DMS79 (cell line): ENCODE results near the gene KCNF1.

Experiments used
- DNase-seq: peaks from one replicate; lab custom pipeline; 2025; lab: John Stamatoyannopoulos, UW

Gene KCNF1

DNA sequence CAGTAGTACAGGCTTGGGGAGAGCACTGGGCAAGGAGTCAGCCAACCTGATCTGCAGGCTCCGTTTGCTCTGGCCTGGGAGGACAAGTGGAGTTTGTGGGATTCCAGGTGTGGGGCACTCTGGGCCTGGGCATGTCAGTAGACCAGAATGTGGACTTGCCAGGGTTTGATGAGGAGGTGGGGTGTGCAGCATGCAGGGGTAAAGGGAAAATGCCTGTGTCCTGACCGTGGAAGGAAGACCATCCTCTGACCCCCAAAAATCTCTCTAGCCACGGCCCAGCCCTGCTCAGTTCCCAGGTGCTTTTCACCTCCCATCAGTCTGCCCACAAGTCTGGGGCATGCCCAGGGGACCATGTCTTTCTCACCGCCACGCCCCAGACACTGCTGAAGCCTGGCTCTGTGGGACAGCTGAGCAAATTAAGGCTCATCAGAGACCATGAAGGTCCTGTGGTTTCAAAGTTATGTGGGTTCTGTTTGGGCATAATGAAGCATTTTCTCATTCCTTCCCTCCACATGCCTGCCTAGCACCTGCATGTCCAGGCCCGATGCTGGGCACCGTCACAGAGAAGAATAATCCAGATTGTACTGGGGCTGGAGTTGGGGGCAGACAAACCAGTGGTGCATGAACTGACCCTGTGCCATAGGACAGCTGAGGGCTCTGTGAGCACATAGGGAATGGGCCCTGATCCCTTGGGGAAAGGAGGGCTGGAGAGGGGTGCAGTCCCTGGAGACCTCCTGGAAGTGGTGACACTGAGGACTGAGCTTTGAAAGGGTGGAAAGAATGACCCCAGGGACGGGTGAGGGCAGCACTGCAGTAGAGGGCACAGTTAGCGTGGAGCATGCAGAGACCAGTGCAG, 6.5 kb upstream of the KCNF1 start:
- no peak for DNase-seq

DNA sequence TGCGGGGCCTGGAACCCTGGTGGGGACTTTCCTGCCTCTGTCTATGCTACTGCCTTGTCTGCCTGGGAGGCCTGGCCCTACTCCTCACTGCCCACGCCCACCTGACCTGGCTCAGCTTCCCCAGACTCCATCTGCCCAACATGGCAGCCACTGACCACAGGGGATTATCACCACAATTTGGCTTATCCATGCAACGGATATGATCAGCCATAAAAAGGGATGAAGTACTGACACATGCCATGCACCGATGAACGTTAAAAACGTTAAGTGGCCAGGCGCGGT, 5.9 kb upstream of the KCNF1 start:
- no peak for DNase-seq

DNA sequence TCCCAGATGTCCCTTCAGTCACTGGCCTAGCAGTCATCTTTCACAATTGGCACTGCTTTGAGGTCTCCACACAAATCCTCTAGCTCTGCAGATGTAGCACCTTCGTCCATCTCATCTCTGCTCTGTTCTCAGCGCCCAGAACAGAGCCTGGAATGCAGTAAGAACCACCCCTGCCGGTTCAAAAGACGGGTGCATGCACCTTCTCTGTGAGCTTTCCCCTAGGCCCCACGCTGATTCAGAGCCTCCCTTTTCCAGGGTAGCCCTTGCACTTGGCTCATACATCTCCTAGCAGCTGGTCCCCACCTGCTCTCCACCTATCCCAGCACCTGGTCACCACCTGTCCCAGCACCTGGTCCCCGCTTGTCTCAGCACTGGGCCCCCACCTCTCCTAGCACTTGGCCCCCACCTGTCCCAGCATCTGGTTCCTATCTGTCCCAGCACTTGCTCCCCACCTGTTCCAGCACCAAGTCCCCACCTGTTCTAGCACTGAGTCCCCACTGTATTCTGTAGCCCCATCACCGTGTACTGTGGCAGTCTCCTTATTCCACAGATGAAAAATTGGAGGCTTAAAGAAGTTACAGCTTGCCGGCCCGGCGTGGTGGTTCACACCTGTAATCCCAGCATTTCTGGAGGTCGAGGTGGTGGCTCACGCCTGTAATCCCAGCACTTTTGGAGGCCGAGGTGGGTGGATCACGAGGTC, 4.7 kb upstream of the KCNF1 start:
- no peak for DNase-seq

DNA sequence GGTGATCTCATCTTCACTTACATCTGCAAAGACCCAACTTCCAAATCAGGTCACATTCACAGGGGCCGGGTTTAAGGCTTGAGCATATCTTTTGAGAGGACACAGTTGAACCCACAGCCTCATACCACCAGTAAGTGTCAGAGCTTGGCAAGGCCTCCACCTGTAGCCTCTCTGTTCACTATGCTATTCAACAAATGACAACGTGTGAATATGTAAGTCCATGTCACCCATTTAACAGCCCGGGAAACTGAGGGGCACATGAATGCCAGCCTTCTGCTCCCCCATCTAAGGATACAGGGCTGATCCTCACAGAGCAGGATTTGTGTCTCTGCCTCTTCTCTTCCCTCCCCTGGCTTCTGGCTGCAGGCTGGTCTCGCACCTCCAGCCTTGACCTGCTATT, 3.5 kb upstream of the KCNF1 start:
- no peak for DNase-seq

DNA sequence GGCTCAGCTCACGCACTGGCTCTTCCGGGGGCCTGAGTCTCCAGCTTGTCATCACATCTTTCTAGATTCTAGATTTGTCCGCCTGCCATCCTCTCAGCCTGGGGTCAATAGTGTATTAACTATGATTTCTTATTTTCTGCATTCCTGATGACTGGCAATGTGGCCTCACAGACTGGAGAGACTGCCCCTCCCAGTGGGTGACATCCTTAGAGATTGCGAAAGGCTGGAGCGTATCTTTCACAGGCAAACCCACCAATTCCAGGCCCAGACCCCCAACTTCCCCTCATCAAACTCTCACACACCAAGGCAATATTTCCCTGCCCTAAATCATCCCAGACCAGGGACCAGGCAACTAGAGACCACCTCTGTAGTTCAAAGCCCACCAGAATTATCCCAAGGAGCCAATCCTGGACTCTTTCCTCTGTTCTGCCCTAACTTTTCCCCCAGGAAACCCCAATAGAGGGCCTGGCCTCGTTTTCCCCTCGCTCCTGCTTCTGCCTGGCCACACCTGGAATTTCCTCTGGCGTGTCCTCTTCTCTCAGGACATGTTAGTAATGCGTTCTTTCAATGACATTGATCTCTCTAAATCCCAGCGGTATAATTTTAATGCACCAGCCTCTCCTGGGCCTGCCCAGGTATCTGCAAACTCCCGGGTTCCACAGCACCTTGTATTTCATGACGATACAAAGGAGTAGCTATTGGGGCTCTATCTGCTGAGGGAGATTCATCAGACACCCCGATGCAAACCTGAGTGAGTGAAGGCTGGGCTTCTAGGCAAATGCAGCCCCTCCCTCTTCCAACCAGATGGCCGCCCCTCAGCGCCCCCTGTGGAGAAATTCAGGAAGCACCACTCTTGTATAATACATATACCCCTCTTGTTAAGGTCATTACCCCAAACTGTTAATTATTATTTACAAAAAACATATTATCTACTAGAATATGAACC, 2.4 kb upstream of the KCNF1 start:
- no peak for DNase-seq

DNA sequence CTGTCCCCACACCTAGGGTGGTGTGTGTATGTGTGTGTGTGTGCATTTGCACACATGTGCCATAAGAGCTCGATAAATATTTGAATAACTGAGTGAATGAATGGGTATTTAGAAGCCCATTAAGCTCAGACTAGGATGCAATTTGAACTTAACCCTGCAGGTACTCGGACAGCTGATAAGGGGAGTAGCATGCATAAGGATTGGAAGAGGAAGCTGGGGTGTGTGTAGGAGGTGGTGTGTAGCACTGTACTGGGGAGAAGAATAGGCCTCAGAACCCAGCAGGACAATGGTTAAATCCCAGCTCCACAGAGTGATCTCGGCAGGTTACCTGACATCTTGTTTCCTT, 1.8 kb upstream of the KCNF1 start:
- no peak for DNase-seq

DNA sequence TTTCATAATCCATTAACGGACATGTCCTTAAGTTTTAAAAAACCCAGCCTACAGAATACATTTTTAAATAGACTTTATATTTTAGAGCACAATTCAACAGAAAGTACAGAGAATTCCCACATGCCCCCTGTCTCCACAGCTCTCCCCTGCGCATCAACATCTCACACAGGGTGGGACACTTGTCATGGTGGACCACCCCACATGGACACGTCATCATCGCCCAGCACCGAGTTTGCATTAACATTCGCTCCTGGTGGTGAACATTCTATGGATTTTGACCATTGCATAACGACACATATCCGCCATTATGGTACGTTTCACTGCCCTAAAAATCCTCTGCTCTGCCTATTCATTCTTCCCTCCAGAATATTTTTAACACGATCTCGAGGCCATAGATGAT, 1.1 kb upstream of the KCNF1 start:
- DNase-seq: no peak

DNA sequence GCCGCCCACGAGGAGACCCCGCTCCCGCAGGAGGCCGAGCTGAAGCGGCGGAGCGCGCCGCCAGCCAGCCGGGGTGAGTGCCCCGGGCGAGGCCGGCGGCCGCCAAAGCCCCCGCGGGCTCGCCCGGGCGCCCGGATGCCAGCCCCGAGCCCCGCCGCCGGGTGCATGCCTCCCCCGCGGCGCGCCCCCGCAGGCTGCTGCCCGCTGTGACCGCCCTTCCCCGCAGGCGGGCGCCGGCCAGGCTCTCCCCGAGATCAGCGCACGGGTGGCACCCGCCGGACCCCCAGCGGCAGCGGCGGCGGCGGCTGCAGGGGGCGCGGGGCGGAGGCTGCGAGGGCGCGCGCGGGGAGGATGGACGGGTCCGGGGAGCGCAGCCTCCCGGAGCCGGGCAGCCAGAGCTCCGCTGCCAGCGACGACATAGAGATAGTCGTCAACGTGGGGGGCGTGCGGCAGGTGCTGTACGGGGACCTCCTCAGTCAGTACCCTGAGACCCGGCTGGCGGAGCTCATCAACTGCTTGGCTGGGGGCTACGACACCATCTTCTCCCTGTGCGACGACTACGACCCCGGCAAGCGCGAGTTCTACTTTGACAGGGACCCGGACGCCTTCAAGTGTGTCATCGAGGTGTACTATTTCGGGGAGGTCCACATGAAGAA, 470 bp downstream of the KCNF1 start:
- DNase-seq: no peak

DNA sequence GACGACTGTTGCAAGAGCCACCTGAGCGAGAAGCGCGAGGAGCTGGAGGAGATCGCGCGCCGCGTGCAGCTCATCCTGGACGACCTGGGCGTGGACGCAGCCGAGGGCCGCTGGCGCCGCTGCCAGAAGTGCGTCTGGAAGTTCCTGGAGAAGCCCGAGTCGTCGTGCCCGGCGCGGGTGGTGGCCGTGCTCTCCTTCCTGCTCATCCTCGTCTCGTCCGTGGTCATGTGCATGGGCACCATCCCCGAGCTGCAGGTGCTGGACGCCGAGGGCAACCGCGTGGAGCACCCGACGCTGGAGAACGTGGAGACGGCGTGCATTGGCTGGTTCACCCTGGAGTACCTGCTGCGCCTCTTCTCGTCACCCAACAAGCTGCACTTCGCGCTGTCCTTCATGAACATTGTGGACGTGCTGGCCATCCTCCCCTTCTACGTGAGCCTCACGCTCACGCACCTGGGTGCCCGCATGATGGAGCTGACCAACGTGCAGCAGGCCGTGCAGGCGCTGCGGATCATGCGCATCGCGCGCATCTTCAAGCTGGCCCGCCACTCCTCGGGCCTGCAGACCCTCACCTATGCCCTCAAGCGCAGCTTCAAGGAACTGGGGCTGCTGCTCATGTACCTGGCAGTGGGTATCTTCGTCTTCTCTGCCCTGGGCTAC, 1.2 kb downstream of the KCNF1 start:
- DNase-seq: no peak

DNA sequence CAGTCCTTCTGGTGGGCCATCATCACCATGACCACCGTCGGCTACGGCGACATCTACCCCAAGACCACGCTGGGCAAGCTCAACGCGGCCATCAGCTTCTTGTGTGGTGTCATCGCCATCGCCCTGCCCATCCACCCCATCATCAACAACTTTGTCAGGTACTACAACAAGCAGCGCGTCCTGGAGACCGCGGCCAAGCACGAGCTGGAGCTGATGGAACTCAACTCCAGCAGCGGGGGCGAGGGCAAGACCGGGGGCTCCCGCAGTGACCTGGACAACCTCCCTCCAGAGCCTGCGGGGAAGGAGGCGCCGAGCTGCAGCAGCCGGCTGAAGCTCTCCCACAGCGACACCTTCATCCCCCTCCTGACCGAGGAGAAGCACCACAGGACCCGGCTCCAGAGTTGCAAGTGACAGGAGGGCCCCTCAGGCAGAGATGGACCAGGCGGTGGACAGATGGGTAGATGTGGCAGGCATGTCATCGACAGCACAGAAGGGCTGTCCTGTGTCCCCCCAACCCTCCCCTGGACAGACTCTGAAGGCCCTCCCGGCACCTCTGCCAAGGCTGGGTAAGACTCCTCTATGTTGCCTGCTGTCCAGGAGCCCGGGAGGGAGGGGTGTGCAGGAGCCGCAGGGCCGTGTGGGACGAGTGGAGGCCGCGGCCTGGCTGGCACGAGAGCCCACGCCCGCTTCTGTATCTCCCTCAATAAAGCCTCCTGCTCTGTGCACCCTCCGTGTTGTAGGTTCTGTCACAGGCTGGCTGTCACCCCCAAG, 2.0 kb downstream of the KCNF1 start:
- DNase-seq: no peak

DNA sequence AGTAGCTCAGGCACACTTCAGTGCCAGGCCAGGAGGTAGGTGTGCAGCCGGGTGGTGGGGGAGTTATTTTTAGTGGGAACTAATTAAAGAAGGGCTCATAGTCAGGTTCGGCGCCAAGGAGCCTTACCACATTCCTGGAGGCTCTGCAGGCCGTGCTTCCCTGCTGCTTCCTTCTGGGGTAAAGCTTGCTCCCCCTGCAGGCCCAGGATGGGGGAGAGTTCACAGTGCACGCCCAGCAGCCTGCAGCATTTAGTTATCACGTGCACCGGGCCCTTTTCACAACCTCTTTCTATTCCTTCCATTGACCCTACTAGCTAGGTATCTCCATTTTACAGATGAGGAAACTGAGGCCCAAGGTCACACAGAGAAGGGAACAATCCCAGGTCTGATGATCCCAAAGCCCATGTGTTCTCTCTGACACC, 2.5 kb downstream of the KCNF1 start:
- DNase-seq: no peak

DNA sequence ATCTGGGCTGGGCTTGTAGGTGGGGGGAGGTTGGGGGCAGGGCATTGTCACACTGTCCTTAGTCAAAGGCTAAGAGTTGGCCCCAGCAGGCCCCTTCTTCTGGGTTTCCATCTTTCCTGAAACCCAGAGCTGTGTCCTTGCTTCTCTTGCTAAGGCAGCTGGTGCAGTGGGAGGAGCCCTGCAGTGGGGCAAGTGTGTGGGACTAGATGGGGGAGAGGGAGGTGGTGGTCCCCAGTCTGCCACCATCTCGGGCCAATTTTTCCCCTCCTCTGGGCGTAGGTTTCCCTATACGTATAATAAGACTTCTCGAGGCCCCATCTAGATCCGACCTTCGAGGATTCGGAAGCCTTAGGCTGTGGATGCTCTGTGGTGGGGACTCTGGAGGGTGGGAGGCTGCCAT, 3.5 kb downstream of the KCNF1 start:
- no peak for DNase-seq

DNA sequence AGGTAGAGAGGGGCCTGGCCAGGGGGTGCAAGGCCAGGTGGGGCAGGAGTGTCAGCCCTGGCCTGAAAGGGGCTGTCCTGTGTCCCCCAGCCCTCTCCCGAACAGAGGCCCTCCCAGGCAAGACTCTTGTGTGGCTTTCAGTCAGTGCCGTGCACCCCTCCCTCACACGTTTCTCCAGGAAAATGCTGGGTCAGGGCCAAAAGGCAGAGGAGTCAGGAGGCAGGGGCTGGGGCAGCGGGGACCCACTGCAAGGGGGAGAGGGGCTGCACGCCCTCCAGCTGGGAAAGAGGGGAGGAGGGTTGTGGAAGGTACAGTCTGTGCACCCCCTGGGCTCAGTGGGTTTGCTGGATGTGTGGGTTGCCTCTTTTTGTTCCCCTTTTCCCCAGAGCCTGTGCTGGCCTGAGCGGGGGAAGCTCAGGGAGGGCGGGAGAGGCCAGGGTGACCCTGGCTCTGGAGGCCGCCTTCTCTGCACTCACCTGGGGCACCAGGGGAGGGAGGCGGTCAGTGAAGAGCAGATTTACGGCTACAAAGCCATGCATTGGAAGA, 4.1 kb downstream of the KCNF1 start:
- DNase-seq: no peak

DNA sequence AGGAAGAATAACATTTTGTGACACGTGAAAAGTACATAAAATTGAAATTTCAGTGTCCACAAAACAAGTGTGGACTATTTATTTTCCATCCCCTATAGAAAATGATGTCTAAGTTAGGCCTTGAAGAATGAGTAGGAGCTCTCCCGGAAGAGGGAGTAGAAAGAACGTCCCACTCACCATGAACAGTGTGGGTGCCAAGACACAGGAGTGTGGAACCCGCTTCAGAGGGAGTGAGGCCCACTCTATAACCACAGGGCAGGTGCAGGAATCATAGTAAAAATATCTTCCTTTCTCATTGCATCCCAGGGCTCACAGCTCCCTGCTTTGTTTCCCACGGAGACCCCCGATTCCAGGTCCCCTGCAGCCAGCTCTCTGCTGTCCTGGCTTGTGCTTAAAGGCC, 5.2 kb downstream of the KCNF1 start:
- DNase-seq: no peak

DNA sequence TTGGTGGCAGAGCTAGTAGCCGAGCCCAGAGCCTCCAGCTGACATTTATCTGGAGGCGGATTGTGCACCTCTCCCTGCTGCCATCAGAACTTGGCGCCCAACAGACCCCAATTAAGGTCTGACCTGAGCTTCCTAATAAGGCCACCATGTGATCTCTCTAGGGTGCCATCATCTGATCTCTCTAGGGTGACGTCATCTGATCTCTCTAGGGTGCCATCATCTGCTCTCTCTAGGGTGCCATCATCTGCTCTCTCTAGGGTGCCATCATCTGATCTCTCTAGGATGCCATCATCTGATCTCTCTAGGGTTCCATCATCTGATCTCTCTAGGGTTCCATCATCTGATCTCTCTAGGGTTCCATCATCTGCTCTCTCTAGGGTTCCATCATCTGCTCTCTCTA, 6.2 kb downstream of the KCNF1 start:
- no peak for DNase-seq

DNA sequence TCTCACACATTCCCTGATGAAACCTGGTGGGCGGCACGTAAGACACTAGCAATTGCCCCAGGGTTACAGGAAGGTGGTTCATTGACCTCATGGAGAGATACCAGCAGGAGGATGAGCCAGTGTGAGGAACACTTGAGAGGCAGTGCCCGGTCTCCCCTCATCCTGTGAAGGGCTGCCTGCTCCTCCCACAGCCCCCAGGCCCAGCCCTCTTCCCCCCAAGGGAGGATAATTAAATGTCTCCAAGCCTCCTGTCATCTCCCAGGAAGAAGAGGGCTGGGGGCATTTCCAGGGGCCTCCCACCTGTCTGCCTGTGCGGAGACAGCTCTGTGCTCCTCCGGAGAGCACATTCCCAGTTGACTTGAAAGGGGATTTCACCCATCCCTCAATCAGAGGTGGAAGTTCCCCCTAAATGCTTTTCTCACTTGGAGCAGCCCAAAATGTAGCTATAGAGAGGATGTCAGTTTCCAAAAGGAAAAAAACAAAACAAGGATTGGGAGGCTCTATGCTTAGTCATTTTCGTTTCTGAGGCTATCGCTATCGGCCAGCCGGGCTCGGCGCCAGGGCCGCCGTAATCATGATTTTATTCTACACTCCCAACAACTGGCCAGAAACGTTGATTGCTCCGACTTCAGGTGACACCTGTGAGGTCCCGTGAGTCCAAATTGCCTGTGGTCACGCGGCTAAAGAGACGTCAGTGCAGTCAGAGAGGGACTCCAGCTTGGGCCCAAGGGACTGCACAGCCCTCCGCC, 7.1 kb downstream of the KCNF1 start:
- DNase-seq: peak; percentile 37

DNA sequence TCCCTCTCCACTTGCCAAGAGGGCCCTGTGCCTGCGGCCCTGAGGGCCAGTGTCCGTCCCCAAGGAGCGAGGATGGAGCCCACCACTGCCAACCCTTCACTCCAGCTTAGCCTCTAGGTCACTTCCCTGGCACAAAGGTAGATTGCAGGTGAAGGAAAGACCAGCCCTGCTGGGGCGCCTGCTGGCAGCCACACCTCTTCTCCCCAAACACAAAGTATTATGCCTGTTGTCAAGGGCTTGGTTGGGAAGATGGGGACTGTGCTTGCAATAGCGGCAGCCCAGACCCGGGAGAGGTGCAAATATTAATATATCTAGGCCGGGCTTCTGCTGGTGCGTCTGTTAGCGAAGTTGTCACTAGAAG, 7.7 kb downstream of the KCNF1 start:
- DNase-seq: no peak

DNA sequence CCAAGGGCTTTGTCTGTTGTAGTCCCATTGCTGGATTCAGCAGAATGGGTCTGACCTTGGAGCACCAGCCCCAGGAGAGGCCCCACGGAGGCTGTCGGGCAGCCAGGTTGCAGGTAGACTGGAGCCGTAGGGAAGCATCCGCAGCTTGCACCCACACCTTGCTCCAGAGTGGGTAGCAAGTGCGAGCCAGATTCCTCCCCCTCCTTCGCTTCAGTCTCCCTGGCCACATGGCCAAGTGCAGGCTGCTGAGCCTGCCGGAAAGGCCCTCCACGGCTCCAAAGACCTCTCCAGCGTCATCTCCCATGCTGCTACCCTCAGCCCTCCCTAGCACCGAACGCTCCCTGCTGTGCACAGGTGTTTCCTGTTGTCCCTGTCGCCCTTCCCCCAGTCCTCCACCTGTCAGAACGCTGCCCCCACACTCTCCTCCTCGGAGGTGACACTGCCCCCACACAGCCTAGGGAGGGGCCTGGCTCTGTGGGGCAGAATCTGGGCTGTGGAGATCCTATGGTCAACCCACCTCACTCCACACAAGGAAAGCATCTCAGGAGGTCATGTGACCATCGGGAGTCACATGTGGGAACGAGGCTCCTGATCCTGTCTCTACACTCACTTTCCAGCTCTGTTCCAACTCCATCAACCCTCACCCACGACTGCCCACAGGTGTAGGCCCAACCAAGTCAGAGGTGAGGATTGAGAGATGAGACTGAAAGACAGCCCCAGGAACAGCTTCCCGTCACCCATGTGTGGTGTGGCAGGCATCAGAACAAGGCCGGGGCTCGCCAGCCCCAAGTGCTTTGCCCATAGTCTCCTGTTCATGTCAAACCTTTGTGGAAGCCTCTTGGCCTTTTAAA, 8.3 kb downstream of the KCNF1 start:
- peak; percentile 38 for DNase-seq

DNA sequence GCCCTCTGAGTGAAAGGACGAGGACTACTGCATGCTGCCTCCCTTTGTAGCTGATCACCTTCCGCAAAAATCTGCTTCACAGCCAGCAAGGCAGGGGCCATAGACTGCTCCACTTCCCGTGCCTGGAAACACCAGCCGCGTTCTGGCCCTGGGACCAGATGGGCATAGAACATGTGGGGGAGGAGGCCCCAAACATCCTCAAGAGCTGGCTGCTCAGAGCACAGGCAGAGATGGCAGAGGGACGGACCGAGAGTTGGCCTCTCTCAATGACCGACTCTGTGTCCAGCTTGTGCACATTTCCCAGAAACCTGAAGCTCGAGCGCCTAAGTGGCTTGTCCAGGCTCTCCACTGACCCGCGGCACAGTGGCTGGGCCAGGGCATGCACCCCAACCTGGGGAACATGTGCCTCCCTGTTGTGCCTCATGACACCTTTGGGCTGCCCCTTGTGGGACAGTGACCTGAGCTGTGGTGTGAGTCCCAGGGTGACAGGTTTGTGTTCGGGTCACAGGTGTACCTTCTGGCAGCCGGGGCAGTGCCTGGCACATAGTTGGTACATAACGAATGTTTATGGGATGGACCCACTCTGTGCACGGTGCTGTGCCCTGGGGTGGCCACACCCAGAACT, 9.1 kb downstream of the KCNF1 start:
- DNase-seq: no peak
